Kidney (tissue), 14 donors: Measurements from ENCODE around the gene MED10. TPM values are rescaled to one million over a fixed set of nuclear protein-coding genes. Genes with fewer than 3 reads are reported as not detected.
A peak's percentile ranks its signal among the peaks of the same experiment; 100 is the strongest.

Experiments used
- DNase-seq, 5 donors: peaks; one replicate each; pipeline ENCODE4 v3.0.0-alpha.2; 2013 to 2020
- FAIRE-seq: peaks from 2 replicates; lab custom pipeline; 2012; peaks lifted over from hg19 to GRCh38; lab: Jason Lieb, UNC
- H3K27ac ChIP-seq, 2 donors: one replicate each; pipeline ENCODE4 v1.7.0; 2013; ENCODE audit warnings: low read depth in 2 of 2, low read length in 2 of 2, inconsistent platforms in 1 of 2
- H3K27me3 ChIP-seq: one replicate; pipeline ENCODE4 v1.7.1; 2013; ENCODE audit warnings: low read length, inconsistent platforms; ENCODE audit not compliant: control insufficient read depth, insufficient read depth
- H3K36me3 ChIP-seq, 3 donors: one replicate each; pipeline versions ENCODE4 v1.7.0 to v1.7.1; 2013; ENCODE audit warnings: low read length in 3 of 3, control low read depth in 1 of 3, inconsistent platforms in 1 of 3; ENCODE audit not compliant: insufficient read depth in 3 of 3, control insufficient read depth in 2 of 3
- H3K4me1 ChIP-seq, 3 donors: one replicate each; pipeline versions ENCODE4 v1.7.0 to v1.7.1; 2013; ENCODE audit warnings: low read length in 3 of 3, inconsistent platforms in 1 of 3, low read depth in 1 of 3; ENCODE audit not compliant: control insufficient read depth in 2 of 3, insufficient read depth in 2 of 3
- H3K4me3 ChIP-seq, 3 donors: one replicate each; pipeline versions ENCODE4 v1.7.0 to v1.8.1; 2013; ENCODE audit warnings: low read length in 3 of 3, control low read depth in 1 of 3, inconsistent platforms in 1 of 3
- H3K9ac ChIP-seq, 3 donors: one replicate each; pipeline versions ENCODE4 v1.7.0 to v1.7.1; 2013; ENCODE audit warnings: low read length in 3 of 3, control low read depth in 1 of 3, inconsistent platforms in 1 of 3
- H3K9me3 ChIP-seq, 3 donors: one replicate each; pipeline versions ENCODE4 v1.7.0 to v1.7.1; 2013; ENCODE audit warnings: low read length in 3 of 3, control low read depth in 1 of 3, inconsistent platforms in 1 of 3; ENCODE audit not compliant: control insufficient read depth in 2 of 3, insufficient read depth in 1 of 3
- intact Hi-C: fragments of 100-400 bp; cut with DNase I; formaldehyde crosslinking; loops from one replicate; pipeline ENCODE4 v1.11.1; 2022
- polyA plus RNA-seq: library from polyadenylated mRNA; stranded (reverse); fragments of 350-450 nt; fragmentation: Illumina TruSeq; extraction: RNeasy Lipid Tissue Mini Kit (QIAGEN cat#74804); gene quantifications from one replicate; pipeline ENCODE4 v1.2.3, GENCODE V29; 2014; ENCODE audit warnings: low read depth, low replicate concordance; ENCODE audit not compliant: insufficient read depth
- total RNA-seq: library from RNA; stranded (reverse); fragmentation: NEBNext Ultra II Directional; extraction: Animal tissue kit (Norgen Biotek cat#: 25700); gene quantifications from one replicate; pipeline ENCODE4 v1.2.1, GENCODE V29; 2021
- TF ChIP-seq, protein P1 (sequence below): IDR thresholded peaks from 3 replicates; pipeline ENCODE4 v1.5.1; 2012; ENCODE audit warnings: mild to moderate bottlenecking, moderate library complexity, borderline replicate concordance; ENCODE audit not compliant: insufficient read depth; ENCODE audit errors: extremely low read depth
- donor health status: control.
- donor health status: control.
- donor health status: control.
- donor health status: control.
- donor health status: control.
- donor health status: DM: yes; HTN: yes; CAD: no.
- donor health status: Normal renal cell carcinoma (clear cell type).

The MED10 gene
- total and polyA plus RNA-seq, 2 donors from 2014 or later: 25.9 to 32.3 TPM

DNA sequence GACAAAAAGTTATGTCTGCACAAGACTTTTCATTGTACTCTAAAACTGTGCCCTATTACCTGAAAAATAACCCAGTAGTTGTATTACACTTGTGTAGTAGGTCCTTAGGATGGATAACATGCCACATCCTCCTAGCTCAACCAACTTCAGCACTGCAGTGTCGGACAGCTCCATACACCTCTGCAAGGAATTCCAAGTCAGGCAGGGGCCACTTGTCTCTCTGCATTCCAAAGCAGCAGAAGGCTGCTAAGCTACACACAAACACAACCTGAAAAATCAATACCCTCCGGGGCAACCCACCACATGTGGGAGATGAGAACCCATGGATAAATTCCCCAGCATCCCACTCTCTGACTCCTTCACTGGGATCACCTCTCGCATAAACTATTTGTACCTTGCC lies 50.2 kb downstream of the MED10 start:
- Histone ChIP-seq H3K4me3 (no peak overlapping the region), H3K4me1 (no peaks in the 10 kb centered on the region), H3K27ac (no peak overlapping the region), H3K9me3 (peaks cover 0 to 10% (median 0%) of the 10 kb centered on the region in 3 donors), H3K36me3 (peaks cover 0 to 2% (median 0%) of the 10 kb centered on the region in 3 donors), H3K27me3 (no peaks in the 10 kb centered on the region), H3K9ac (no peak overlapping the region)
- TF ChIP-seq, protein P1, sequence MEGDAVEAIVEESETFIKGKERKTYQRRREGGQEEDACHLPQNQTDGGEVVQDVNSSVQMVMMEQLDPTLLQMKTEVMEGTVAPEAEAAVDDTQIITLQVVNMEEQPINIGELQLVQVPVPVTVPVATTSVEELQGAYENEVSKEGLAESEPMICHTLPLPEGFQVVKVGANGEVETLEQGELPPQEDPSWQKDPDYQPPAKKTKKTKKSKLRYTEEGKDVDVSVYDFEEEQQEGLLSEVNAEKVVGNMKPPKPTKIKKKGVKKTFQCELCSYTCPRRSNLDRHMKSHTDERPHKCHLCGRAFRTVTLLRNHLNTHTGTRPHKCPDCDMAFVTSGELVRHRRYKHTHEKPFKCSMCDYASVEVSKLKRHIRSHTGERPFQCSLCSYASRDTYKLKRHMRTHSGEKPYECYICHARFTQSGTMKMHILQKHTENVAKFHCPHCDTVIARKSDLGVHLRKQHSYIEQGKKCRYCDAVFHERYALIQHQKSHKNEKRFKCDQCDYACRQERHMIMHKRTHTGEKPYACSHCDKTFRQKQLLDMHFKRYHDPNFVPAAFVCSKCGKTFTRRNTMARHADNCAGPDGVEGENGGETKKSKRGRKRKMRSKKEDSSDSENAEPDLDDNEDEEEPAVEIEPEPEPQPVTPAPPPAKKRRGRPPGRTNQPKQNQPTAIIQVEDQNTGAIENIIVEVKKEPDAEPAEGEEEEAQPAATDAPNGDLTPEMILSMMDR: no peak
- DNase-seq (peak in 4 of 5 donors; percentile 61 to 81 (median 79)), FAIRE-seq (no peak)
- intact Hi-C loops: no loop called here

DNA sequence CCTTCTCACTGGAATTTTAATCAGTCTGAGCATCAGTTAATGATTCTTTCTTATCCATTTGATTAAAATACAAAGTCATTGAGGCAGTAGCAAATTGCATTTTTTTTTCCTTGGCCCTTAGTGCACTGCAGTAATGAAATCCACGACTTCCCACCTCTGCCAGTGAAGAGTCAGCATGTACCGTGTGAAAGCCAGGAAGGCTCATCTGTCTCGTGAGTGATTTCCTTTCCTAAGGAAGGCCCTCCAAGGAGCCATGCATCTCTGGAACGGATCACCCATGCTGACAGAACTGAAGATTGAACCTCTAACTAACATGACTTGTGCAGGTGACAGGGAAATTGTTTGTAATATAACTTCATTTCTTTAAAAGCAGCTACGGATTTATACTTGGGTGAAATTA lies 51.6 kb downstream of the MED10 start:
- Histone ChIP-seq H3K9ac (no peak overlapping the region), H3K27ac (no peak overlapping the region), H3K4me3 (no peak overlapping the region), H3K27me3 (no peaks in the 10 kb centered on the region), H3K4me1 (no peaks in the 10 kb centered on the region), H3K9me3 (peaks cover 0 to 10% (median 0%) of the 10 kb centered on the region in 3 donors), H3K36me3 (no peaks in the 10 kb centered on the region)
- DNase-seq: no peak
- TF ChIP-seq, protein P1: no peak
- intact Hi-C loops: no loop called here
- no peak for FAIRE-seq

DNA sequence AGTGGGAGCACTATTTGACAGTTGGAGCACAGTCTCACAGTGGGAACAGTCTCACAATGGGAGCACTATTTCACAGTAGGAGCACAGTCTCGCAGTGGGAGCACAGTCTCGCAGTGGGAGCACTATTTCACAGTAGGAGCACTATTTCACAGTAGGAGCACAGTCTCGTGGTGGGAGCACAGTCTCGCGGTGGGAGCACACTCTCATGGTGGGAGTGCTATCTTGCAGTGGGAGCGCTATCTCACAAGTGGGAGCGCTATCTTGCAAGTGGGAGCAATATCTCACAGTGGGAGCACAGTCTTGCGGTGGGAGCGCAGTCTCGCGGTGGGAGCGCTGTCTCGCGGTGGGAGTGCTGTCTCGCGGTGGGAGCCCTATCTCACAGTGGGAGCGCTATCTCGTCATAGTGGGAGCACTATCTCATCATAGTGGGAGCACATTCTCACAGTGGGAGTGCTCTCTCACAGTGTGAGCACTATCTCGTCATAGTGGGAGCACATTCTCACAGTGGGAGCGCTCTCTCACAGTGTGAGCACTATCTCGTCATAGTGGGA lies 56.1 kb downstream of the MED10 start:
- H3K4me1 ChIP-seq: no peaks in the 10 kb centered on the region
- TF ChIP-seq, protein P1: no peak
- DNase-seq (no peak), FAIRE-seq (no peak)
- no peak overlapping the region for H3K27ac ChIP-seq
- no peak overlapping the region for H3K9ac ChIP-seq
- no peak overlapping the region for H3K4me3 ChIP-seq
- H3K27me3 ChIP-seq: no peaks in the 10 kb centered on the region
- peaks cover 0 to 10% (median 0%) of the 10 kb centered on the region in 3 donors for H3K9me3 ChIP-seq
- intact Hi-C loops: no loop called here
- H3K36me3 ChIP-seq: no peaks in the 10 kb centered on the region

Other genes with a start within 250 kb of the MED10 start
- 0.31 TPM for gene UBE2QL1, start 70.3 kb upstream of the MED10 start, total RNA-seq
- 4.8 TPM for gene UBE2QL1, start 70.3 kb upstream of the MED10 start, polyA plus RNA-seq